GM12878 (cell line): ENCODE measurements around the gene MLLT3. TPM values are rescaled to one million over a fixed set of nuclear protein-coding genes. Genes with fewer than 3 reads are reported as not detected.

ENCODE experiments used
- ATAC-seq: fragments of 200-7000 bp; cut with Tn5 transposase; 3 replicates; pipeline ENCODE4 v1.9.1; 2020; ENCODE audit warnings: mild to moderate bottlenecking, moderate library complexity
- BruUV-seq: library from RNA; stranded (reverse); fragments of 400-500 nt; replicated peaks from 2 replicates; lab custom pipeline; 2021; lab: Mats Ljungman, UMichigan
- CTCF ChIA-PET: fragments of 300-600 bp; sonication (Branson Sonifier 250); formaldehyde crosslinking; extraction: SDS; loops from one replicate; lab custom pipeline; 2021; ENCODE audit warnings: inconsistent platforms; lab: Yijun Ruan, JAX
- POLR2A ChIA-PET: fragments of 350-600 bp; formaldehyde crosslinking; extraction: SDS; loops from one replicate; lab custom pipeline; 2021; ENCODE audit warnings: inconsistent platforms; lab: Charles Lee
- RAD21 ChIA-PET: fragments of 300-600 bp; sonication (Branson Sonifier 250); formaldehyde crosslinking; loops from one replicate; lab custom pipeline; 2023; ENCODE audit warnings: antibody characterized with exemption; ENCODE audit not compliant: unreplicated experiment; lab: Charles Lee
- SMC1A ChIA-PET: fragments of 300-600 bp; sonication (Branson Sonifier 250); formaldehyde crosslinking; loops from one replicate; lab custom pipeline; 2023; ENCODE audit not compliant: unreplicated experiment, uncharacterized antibody; lab: Charles Lee
- DNase-seq: peaks from one replicate; pipeline ENCODE4 v3.0.0-alpha.2; 2011; ENCODE audit warnings: low read depth, low spot score
- FAIRE-seq: peaks from 3 replicates; lab custom pipeline; 2011; peaks lifted over from hg19 to GRCh38; lab: Jason Lieb, UNC
- H2AFZ ChIP-seq: 2 replicates; pipeline ENCODE4 v1.6.0; 2011; ENCODE audit warnings: low read depth, low read length, control low read depth; ENCODE audit not compliant: control insufficient read depth
- H3K27ac ChIP-seq: 2 replicates; pipeline ENCODE4 v1.5.1; 2011; ENCODE audit warnings: control low read depth; ENCODE audit not compliant: control insufficient read depth, insufficient read depth
- H3K27me3 ChIP-seq, 2 experiments: replicated peaks in 1 of 2; 2 replicates each; pipeline versions ENCODE4 v1.6.0 to v1.6.1; 2011; ENCODE audit warnings: low read length in 1 of 2; ENCODE audit not compliant: control insufficient read depth in 2 of 2, insufficient read depth in 2 of 2
- H3K36me3 ChIP-seq, 2 experiments: 2 replicates each; pipeline ENCODE4 v1.5.1; 2011; ENCODE audit warnings: low read length in 1 of 2; ENCODE audit not compliant: control insufficient read depth in 2 of 2, insufficient read depth in 2 of 2
- H3K4me1 ChIP-seq: 2 replicates; pipeline ENCODE4 v1.6.1; 2011; ENCODE audit warnings: mild to moderate bottlenecking, low read length, moderate library complexity, mixed read lengths; ENCODE audit not compliant: control insufficient read depth, insufficient read depth
- H3K4me2 ChIP-seq: 2 replicates; pipeline ENCODE4 v1.6.0; 2011; ENCODE audit warnings: control low read depth; ENCODE audit not compliant: control insufficient read depth, insufficient read depth
- H3K4me3 ChIP-seq: fragments of 200-600 bp; sonication (generic); 2 replicates; pipeline ENCODE4 v1.5.1; 2016
- H3K79me2 ChIP-seq: 2 replicates; pipeline ENCODE4 v1.6.0; 2011; ENCODE audit warnings: low read length; ENCODE audit not compliant: control insufficient read depth, insufficient read depth
- H3K9ac ChIP-seq: 2 replicates; pipeline ENCODE4 v1.8.0; 2011; ENCODE audit warnings: low read length, control low read depth, mixed read lengths; ENCODE audit not compliant: control insufficient read depth, insufficient read depth
- H3K9me3 ChIP-seq: replicated peaks from 3 replicates; pipeline ENCODE4 v1.5.1; 2011; ENCODE audit warnings: mild to moderate bottlenecking, low read length; ENCODE audit not compliant: control insufficient read depth, insufficient read depth
- H4K20me1 ChIP-seq: 2 replicates; pipeline ENCODE4 v1.6.0; 2011; ENCODE audit not compliant: control insufficient read depth, insufficient read depth
- BACH1 ChIP-seq: fragments of 450-650 bp; IDR thresholded peaks from 2 replicates; pipeline ENCODE4 v1.6.1; 2017; ENCODE audit warnings: mild to moderate bottlenecking, borderline replicate concordance
- BMI1 ChIP-seq: fragments of 450-650 bp; IDR thresholded peaks from 2 replicates; pipeline ENCODE4 v1.6.1; 2016; ENCODE audit warnings: mild to moderate bottlenecking, moderate library complexity, borderline replicate concordance
- LARP7 ChIP-seq: fragments of 450-650 bp; IDR thresholded peaks from 2 replicates; pipeline ENCODE4 v1.6.1; 2017; ENCODE audit warnings: mild to moderate bottlenecking
- NBN ChIP-seq: fragments of 450-650 bp; IDR thresholded peaks from 2 replicates; pipeline ENCODE4 v1.6.1; 2016
- PAX8 ChIP-seq: fragments of 450-650 bp; IDR thresholded peaks from 2 replicates; pipeline ENCODE4 v1.6.1; 2017; ENCODE audit warnings: mild to moderate bottlenecking, moderate library complexity
- POLR2AphosphoS2 ChIP-seq: IDR thresholded peaks from 2 replicates; pipeline ENCODE4 v1.6.1; 2011; ENCODE audit warnings: low read depth, mild to moderate bottlenecking, low read length, improper control_type of control experiment, moderate library complexity
- RCOR1 ChIP-seq: conservative IDR thresholded peaks from 2 replicates; pipeline ENCODE4 v1.6.1; 2012; ENCODE audit warnings: low read depth, low read length, improper control_type of control experiment
- SMAD5 ChIP-seq: IDR thresholded peaks from 2 replicates; pipeline ENCODE4 v1.6.1; 2016; ENCODE audit warnings: antibody characterized with exemption, low read depth
- SP1 ChIP-seq: IDR thresholded peaks from one replicate; pipeline ENCODE4 v1.6.1; 2011; ENCODE audit warnings: low read depth, low read length
- TCF7 ChIP-seq: IDR thresholded peaks from 2 replicates; pipeline ENCODE4 v1.6.1; 2014; ENCODE audit warnings: antibody characterized with exemption, borderline replicate concordance
- YBX1 ChIP-seq: fragments of 450-650 bp; IDR thresholded peaks from 2 replicates; pipeline ENCODE4 v1.6.1; 2016; ENCODE audit warnings: antibody characterized with exemption
- ZNF592 ChIP-seq: fragments of 450-650 bp; IDR thresholded peaks from 2 replicates; pipeline ENCODE4 v1.6.1; 2017; ENCODE audit warnings: mild to moderate bottlenecking, moderate library complexity
- WGBS: methylation state at CpG from one replicate; pipeline ENCODE4 v1.1.6; 2016; ENCODE audit warnings: low lambda C conversion rate; ENCODE audit not compliant: insufficient replicate concordance, insufficient coverage; ENCODE audit errors: missing lambda C conversion rate; 5-methylcytosine and 5-hydroxymethylcytosine counted together
- in situ Hi-C: fragments of 300-500 bp; cut with MboI; formaldehyde crosslinking; loops from 9 replicates; pipeline ENCODE4 v1.14.3; 2018; ENCODE audit warnings: mixed read lengths
- intact Hi-C: fragments of 100-400 bp; cut with micrococcal nuclease; formaldehyde crosslinking; loops from one replicate; pipeline ENCODE4 v1.14.2; 2022; ENCODE audit not compliant: unreplicated experiment
- polyA plus RNA-seq, 11 experiments: library from polyadenylated mRNA; depleted of rRNA in 4 of 11; unstranded in 6 of 11; stranded (reverse) in 5 of 11; fragments of >200 nt; fragmentation: Nextera tagmentation in 4 of 11; fragmentation: Illumina TruSeq in 1 of 11; extraction: Ambion mirVana in 4 of 11; extraction: Trizol in 1 of 11; gene quantifications; 1 replicate in 1 of 11; 2 replicates in 10 of 11; pipeline versions ENCODE4 v1.2.1 to v1.2.3, GENCODE V29; 2011 to 2016; ENCODE audit warnings: inconsistent platforms in 2 of 11, missing spikeins in 2 of 11, low read depth in 1 of 11
- total RNA-seq, 4 experiments: library from RNA; depleted of rRNA in 3 of 4; stranded (reverse); fragments of >200 nt in 3 of 4; fragmentation: Illumina TruSeq in 1 of 4; extraction: Trizol in 1 of 4; gene quantifications; 2 replicates each; pipeline versions ENCODE4 v1.2.1 to v1.2.3, GENCODE V29; 2013 to 2021
- TF ChIP-seq, protein P1 (sequence below), 3 experiments: IDR thresholded peaks in 2 of 3; conservative IDR thresholded peaks in 1 of 3; 2 replicates each; pipeline ENCODE4 v1.5.1; 2011; ENCODE audit warnings: low read depth in 3 of 3, low read length in 3 of 3, mild to moderate bottlenecking in 3 of 3, control low read depth in 2 of 3, moderate library complexity in 2 of 3, inconsistent platforms in 1 of 3, mixed read lengths in 1 of 3; ENCODE audit not compliant: control insufficient read depth in 2 of 3, insufficient read depth in 1 of 3; ENCODE audit errors: extremely low read depth in 1 of 3
- TF ChIP-seq, protein P2 (sequence below): IDR thresholded peaks from 2 replicates; pipeline ENCODE4 v1.6.1; 2011; ENCODE audit warnings: borderline replicate concordance, low read depth, mild to moderate bottlenecking, moderate library complexity, low read length; ENCODE audit not compliant: insufficient read depth, poor library complexity, severe bottlenecking

The MLLT3 gene
- total and polyA plus RNA-seq, 10 of the 15 experiments (the other 5 are each of a cell fraction or from before 2014, with no cell fraction given), result 17.7 to 72.3 (median 35.6) TPM

DNA sequence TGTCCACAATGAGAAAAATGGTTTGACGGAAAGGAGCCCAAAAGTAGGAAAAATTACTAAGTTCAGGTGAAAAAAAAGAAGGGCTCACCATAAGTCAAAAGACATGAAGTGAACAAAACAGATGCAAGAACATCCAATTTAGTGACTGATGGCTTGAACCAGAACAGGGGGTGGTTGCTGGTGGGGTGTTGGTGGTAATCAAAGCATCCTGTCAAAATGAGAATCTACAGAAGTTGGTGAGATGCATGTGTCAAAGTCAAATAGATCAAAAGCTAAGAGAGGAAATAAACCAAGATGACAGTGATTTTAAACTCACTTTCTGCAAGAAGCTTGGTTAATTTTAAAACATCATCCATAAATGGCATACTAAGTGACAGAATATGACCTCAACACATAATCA lies 117.4 kb downstream of the MLLT3 start (continued):
- TF ChIP-seq NBN (no peak), PAX8 (no peak), BMI1 (no peak), RCOR1 (no peak), SMAD5 (no peak), LARP7 (no peak), BACH1 (no peak)
- TF ChIP-seq, protein P1, sequence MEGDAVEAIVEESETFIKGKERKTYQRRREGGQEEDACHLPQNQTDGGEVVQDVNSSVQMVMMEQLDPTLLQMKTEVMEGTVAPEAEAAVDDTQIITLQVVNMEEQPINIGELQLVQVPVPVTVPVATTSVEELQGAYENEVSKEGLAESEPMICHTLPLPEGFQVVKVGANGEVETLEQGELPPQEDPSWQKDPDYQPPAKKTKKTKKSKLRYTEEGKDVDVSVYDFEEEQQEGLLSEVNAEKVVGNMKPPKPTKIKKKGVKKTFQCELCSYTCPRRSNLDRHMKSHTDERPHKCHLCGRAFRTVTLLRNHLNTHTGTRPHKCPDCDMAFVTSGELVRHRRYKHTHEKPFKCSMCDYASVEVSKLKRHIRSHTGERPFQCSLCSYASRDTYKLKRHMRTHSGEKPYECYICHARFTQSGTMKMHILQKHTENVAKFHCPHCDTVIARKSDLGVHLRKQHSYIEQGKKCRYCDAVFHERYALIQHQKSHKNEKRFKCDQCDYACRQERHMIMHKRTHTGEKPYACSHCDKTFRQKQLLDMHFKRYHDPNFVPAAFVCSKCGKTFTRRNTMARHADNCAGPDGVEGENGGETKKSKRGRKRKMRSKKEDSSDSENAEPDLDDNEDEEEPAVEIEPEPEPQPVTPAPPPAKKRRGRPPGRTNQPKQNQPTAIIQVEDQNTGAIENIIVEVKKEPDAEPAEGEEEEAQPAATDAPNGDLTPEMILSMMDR (IDR thresholded peaks at IDR 0.05 in 2 of 3, conservative IDR thresholded peaks at IDR 0.05 in 1 of 3; ENCODE audit: control insufficient read depth in 2 of 3, extremely low read depth in 1 of 3, insufficient read depth in 1 of 3, low read depth in 3 of 3, low read length in 3 of 3), result no peak

DNA sequence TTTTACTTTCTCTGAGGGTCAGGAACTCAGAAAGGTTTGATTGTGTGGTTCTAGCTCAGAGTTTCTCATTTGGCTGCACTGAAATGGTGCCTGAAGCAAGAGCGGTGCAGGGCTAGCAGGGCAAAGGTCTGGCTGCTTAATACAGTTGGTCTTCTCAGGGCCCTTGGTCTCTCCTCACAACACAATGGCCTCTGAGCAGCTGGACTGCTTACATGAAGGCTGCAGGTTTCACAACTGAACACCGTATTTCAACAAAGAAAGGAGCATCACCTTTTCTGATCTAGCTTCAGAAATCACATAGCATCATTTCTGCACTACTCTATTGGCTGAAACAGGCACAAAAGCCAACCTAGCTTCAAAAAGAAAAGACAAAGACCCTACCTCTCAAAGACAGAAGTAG lies 122.2 kb downstream of the MLLT3 start:
- CTCF ChIA-PET, result interaction anchor here (1.2 to 1.8 kb wide), 4 partner anchors 10 to 25 kb away, joined by 3 to 5 read pairs (median 4); no protein-coding TSS in a partner anchor
- TF ChIP-seq POLR2AphosphoS2 (no peak), ZNF592 (no peak), TCF7 (no peak), YBX1 (no peak), SP1 (no peak)
- TF ChIP-seq, protein P2, sequence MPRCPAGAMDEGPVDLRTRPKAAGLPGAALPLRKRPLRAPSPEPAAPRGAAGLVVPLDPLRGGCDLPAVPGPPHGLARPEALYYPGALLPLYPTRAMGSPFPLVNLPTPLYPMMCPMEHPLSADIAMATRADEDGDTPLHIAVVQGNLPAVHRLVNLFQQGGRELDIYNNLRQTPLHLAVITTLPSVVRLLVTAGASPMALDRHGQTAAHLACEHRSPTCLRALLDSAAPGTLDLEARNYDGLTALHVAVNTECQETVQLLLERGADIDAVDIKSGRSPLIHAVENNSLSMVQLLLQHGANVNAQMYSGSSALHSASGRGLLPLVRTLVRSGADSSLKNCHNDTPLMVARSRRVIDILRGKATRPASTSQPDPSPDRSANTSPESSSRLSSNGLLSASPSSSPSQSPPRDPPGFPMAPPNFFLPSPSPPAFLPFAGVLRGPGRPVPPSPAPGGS, result no peak

More for the DNA sequence above, 122.2 kb downstream of the MLLT3 start:
- H3K9me3 ChIP-seq, result no peaks in the 10 kb centered on the region; the same call in 2 of the 3 replicates
- H3K4me3 ChIP-seq, result no peak overlapping the region
- H3K79me2 ChIP-seq, result peaks cover 11% of the 10 kb centered on the region
- WGBS, result 97% methylated on average over 2 of the region's 2 CpGs
- H3K9ac ChIP-seq, result no peak overlapping the region
- H3K27me3 ChIP-seq, result no peaks in the 10 kb centered on the region
- FAIRE-seq (no peak), DNase-seq (no peak), ATAC-seq (no peak; the same call in 2 of the 3 replicates)
- H4K20me1 ChIP-seq, result no peaks in the 10 kb centered on the region
- ChIA-PET RAD21 (interaction anchor here (0.7 kb wide), 1 partner anchor 122 kb away, joined by 3 read pairs; the partner anchor contains the start of gene MLLT3), SMC1A (interaction anchor here (0.6 to 1.8 kb wide), 8 partner anchors 8 to 59 kb away, joined by 3 to 4 read pairs (median 3); no protein-coding TSS in a partner anchor), POLR2A (interaction anchor here (0.7 to 0.9 kb wide), 2 partner anchors 10 to 25 kb away, joined by 3 read pairs; no protein-coding TSS in a partner anchor)
- intact Hi-C loops, result no loop called here
- no peak overlapping the region for H2AFZ ChIP-seq
- no peak overlapping the region for H3K4me2 ChIP-seq
- no TSS peak for BruUV-seq
- H3K36me3 ChIP-seq, result no peaks in the 10 kb centered on the region
- H3K4me1 ChIP-seq, result no peaks in the 10 kb centered on the region
- no peak overlapping the region for H3K27ac ChIP-seq
- in situ Hi-C loops, result no loop called here
